Activated CD4-positive, alpha-beta T cell treated with anti-CD3 and anti-CD28 coated beads for 4 hours (primary cell): ENCODE results near the gene TRIM10.

ENCODE experiments used
- DNase-seq, 2 donors: peaks; one replicate each; pipeline ENCODE4 v3.0.0-alpha.2; 2020

TRIM10 gene, protein sequence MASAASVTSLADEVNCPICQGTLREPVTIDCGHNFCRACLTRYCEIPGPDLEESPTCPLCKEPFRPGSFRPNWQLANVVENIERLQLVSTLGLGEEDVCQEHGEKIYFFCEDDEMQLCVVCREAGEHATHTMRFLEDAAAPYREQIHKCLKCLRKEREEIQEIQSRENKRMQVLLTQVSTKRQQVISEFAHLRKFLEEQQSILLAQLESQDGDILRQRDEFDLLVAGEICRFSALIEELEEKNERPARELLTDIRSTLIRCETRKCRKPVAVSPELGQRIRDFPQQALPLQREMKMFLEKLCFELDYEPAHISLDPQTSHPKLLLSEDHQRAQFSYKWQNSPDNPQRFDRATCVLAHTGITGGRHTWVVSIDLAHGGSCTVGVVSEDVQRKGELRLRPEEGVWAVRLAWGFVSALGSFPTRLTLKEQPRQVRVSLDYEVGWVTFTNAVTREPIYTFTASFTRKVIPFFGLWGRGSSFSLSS

DNA sequence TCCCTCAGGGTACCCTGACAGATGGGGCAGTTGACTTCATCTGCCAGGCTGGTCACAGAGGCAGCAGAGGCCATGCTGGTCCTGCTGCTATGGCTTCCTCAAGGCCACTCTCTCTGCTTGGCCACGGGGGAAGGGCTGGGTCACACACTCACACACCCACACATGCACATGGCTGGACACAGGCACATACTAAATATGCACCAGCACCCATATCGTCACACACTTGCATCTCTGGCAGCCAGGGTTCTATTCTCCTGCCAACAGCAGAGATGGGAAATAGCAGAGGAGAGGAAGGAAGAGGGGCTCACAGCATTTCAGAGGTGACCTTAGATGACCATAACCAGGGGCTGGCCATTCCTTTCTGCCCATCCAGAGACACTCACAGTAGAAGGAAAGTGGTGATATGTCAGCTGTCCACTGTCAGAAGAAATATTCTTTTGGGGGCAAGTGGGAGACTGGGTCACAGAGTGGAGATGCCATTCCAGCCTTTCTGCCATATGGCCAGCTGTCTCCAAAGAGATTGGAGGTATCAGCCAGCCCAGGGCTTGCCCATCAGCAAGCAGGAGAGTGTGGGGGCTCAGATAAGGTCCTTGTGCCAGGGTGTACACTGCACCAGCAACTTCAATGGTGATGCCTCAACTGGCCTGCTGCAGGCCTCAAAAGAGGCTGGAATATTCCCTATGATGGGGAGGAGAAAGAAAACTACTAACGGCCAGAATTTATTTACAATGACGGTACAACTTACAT is at the start of gene TRIM10:
Gene TRIM10 (minus strand): TSS at position 427 of the 747 bp plus-strand sequence. CDS start 353 bp downstream, at position 74.
- DNase-seq = no peak

DNA sequence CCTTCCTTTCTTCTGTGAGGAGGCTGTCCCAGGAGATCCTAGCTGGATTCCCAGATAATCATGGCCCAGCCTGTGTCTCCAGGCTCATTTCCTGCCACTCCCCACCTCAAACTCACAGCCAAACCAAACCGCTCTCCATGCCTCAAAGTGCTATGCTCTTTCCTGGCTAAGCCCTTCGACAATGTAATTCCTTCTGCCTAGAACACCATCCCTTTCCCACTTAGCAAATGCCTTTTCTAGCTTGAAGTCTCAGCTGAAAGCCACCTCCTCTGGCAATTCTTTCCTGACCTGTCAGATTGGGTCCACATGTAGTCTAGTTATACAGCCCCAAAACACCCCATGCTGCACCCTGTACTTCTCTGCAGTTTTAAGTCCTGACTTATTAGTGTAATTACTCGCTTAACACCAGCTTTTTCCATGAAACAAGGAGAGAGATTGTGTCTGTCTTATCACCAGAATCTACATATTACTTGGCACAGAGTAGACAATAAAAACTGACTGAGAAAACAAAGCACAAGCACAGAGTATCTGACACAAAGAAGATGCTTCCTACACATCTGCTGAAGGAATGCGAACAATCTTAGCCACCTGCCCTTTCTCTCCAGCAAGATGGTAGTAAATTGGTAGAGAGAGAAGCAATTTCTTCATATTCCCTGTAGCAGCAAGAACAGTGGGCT is 46.7 kb upstream of the TRIM10 start:
- no peak for DNase-seq

DNA sequence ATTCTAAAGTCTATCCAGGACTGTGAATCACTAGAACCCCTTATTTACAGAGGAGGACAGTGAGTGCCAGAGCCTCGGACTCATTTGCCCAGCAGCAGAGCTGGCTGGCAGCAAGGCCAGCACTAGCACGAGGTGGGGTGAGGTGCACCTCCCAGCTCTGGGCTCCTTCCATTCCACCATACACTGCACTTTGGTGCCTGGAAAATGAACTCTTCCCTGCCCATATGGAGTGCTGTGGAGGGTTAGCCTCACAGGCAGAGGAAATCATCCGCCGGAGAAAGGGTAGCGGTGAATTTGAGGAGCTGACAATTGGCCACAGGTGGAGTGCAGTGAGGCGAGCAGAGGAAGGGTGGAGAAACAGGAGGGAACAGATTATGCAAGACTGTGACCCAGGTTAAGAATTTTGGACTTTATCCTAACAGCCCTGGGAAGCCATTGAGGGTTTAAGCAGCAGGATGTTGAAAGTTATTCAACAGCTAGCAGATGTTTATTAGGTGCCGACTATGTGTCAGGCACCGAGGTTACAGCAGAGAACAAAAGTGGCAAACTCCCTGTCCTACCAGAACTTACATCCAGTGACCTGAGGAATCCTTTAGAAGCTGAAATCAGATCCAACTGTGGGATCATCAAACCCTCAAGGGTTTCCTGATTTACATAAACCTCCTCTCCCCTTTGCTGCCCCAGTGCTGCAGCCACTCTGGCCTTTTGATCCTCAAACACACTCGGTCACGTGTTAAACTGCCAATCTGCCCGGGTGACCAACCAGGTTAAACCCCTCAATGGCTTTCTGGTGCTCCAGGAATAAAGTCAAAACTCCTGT is 46.0 kb upstream of the TRIM10 start:
- no peak for DNase-seq

DNA sequence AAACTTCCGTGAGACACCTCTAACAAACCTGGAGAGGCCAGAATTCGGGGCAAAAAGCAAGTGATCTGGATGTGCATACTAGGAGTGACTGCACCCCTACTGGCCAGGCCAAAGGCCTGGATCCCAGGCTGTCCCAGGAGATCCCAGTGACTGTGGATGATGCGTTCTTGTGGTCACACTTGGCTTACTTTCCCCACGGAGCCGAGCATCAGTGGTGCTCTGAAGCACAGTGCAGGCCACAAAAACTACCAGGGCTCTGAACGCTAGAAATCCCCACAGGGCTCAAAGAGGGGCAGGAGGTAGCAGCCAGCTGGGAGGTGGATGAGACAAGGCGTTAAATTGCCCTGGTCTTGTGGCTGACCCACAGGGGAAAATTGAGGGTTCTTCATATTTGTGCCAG is 45.1 kb upstream of the TRIM10 start:
- DNase-seq = no peak

DNA sequence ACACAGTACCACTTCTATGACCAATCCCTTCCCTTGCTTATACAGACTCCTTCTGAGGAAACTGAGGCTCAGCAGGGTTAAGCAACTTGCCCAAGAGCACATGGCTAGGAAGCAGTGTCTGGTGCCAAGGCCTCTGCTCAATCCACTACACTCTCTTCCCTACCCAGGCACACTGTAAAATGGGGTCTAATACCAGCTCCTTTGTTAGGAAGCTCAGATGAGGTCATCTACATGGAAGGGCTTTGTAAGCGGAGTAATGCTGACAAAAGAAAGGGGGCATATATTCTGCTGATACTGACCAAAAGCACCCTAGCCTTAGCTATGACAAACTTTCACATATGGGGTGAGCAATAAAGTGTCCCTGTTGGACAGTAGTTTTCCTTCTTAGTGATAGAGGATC is 43.1 kb upstream of the TRIM10 start:
- DNase-seq = no peak

DNA sequence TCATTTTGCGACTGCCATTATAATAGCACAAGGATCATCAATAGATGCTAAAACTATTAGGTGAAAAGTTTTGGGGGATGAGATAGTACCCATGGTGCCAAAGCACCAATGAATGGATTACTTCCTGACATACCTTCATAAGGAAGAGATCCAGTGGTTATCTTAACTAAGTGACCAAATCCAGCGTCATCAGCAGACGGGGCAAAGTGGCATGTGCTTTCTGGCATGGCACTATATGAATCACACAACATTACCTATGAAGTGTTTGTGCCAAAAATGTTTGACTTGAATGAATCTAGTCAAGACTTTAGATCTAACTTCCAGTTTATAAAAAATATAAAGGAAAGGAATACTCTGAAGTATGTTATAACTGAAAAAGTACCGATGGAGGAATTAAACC is 41.4 kb upstream of the TRIM10 start:
- no peak for DNase-seq

DNA sequence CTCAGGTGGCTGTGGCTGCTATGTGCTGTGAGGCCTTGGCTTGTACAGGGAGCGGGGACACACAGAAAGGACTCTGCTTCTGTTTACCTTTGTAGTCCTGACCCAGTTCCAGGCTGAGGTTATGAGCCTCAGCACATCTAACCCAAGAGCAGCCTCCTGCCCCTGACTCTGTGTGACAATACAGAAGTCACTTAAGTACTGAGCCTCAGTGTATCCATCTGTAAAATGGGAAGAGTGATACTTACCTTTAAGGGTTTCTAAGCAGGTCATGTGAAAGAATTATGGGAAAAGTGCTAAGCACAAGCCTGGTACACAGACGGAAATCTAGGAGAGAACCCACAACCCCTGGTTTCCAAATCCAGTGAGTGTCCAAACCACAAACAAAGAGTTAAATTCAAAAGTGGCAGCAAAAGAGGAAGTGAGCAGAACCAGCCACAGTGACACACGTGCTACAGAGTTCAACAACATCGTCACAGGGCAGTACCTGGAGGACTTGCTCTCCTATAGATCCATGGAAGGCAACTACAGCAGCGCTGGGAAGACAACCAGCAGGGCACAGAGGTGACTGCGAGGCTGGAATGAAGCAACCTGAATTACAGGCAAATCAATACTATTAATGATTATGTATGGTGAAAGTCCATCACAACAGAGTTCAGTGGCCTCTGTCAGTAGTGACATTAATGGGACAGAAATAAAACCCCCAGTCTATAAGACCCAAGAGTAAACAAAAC is 39.7 kb upstream of the TRIM10 start:
- DNase-seq = no peak

DNA sequence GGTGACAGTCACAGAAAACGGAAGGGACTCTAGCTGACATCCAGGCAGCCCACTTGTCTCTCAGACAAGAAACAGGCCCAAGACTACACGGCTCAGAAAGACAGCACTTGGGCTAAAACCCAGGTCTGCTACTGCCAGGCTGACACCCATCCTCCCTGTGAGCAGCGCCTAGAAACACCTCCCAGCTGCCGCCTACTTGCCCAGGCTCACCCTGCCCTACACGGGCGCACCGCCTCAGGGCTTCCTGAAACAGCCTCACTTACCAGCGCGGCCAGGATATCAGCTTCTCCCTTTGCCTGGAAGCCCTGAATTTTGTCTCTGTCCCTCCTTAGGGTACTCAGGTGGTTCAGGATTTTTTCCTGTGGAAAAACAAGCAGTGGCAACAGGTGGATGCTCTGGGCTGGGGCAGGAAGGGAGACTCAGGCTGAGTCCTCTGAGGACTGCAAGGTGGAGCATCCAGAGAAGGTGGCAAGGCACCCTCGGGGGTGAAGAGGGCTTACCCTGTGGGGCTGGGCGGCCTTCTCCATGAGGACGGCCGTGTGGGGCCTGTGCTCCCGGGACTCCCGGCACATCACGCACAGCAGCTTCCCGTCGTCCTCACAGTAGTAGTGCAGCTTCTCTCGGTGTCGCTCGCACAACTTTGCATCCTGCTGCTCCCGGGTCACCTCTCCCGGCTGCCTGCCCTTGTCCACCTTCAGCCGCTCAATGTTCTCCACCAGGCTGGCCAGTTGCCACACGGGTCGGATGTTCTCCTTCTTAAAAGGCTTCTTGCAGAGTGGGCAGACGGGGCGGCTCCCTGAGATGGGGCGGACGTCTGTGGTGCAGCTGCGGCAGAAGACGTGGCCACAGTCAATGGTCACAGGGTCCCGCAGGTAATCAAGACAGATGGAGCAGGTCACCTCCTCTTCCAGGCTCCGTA is 37.4 kb upstream of the TRIM10 start:
- no peak for DNase-seq

DNA sequence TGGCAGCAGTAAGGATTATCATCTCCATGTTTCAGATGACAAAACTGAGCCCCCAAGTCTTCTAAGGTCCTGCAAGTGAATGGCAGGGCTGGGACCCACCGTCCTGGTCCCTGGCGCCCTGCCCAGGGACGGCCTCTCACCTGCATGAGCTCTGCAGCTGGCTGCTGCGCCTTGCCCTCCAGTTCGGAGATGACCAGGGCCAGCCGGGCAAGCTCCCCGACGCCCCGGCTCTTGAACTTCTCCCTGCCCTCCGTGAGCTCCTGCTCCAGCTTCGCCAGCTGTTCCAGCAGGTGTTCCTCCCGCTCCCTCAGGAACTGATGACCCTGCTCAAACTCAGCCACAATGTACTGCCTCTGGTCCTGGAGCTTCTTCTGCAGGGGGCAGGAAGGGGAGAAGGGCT is 35.4 kb upstream of the TRIM10 start:
- DNase-seq = no peak

DNA sequence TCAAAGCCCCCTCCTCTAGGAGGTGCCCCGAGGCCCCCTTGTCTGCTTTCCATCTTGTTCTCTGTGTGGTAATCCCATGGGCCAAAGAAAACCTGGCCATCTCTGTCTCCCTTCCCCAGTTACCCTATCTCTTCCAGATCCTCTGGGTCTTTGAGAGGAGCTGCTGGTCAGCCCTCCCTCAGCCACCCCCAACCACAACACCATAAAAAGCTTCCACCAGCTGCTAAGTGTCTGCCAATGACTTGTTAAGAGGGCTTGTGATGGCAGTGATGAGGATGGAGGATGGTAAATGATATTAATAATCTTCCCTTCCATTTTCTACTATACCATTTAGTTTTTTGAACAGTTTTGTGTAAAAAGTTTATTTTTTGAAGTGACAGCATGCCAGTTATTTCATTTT is 34.9 kb upstream of the TRIM10 start:
- DNase-seq = no peak

DNA sequence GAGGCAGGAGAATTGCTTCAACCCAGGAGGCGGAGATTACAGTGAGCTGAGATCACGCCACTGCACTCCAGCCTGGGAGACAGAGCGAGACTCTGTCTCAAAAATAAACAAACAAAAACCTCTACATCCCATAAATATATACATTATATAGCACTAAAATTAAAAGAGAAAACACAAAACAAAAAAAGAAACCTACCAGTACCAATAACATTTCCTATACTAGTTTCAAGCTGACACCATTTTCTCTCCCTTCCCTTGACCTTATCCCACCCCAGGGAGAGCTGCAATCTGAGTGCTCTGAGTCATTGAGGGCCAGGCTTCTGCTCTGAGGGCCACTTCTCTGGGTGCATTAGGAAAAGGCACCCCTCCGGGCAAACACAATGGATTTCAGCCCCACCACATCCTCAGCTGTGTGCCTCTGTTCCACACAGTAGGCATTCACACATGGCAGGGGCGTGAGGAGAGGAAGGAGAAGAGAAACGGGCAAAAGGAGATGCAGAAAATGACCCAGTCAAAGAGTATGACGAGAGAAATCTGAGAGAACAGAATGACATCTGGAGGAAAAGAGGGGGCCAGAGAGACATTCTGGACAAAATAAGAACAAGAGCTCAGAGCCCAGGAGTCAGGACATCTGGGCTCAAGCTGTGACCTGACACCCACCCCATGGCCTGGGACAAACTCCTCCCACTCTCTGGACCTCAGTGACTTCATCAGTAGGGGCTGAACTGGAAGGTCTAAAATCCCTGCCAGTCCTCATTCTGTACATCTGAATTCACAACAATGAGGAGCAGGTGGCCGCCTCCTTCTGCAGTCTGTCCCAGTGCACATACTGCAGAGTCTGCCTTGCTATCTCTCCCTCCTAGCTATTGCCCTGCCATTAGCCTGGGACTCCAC is 34.0 kb upstream of the TRIM10 start:
- no peak for DNase-seq

DNA sequence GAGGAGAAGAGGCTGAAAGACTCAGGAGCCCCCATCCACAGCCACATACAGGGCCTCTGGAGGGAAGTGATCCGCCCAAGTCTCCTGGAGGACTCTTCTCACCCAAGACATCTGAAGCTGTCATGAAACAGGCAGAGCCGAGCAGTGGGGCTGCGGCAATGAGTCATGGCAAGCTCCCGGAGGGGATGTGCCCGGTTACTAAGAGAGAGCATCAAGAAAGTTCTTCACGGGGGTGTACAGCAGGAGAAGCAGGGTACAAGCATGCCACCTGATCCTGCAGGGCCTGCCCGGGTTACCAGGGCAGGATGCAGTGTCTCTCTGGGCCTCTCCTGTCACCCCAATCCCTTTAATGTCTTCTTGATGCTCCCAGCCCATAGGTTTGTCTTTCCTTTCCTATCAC is 31.1 kb upstream of the TRIM10 start:
- no peak for DNase-seq

DNA sequence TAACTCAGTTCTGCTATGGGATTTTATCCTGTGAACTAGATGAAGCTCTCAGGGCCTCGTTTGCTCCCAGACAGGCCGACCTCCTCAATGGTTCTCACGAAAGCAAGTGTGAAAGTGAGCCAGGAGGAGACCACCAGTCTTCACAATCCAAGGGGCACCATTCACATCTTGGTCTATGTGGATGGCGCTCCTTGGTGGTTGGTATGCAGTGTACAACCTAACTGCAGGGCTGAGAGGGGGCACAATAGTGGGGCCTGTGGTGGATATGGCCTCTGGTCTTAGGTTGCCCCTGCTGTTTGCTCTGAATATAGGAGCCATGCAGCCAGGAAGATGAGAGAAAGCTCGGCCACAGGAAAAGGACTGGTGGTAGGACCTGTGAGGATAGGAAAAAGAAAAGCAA is 27.5 kb upstream of the TRIM10 start:
- DNase-seq = no peak

DNA sequence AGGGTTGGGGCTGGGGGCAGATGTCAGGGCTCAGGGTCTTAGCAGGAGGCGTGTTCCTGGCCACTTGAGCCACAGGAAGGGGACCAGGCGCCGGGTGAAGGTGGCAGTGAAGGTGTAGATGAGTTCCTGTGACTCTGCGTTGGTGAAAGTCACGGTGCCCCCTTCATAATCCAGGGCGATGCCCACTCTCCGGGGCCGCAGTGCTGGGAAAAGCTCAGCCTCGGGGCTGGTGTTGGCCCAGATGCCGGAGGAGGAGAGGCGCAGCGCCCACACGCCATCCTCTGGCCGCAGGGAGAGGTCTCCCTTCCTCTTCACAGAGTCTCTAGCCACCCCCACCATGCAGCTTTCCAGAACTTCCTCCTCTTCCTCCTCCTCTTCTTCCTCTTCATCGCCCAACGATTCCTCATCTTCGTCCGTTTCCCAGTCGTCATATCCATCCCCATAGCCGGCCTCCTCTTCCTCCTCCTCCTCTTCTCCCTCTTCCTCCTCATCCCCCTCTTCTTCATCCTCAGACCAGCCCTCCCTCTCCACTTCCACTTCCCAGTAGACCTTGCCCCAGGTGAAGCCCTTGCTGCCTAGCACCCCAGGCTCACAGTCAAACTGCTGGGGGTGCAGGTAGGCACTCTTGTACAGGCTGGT is 25.0 kb upstream of the TRIM10 start:
- no peak for DNase-seq

DNA sequence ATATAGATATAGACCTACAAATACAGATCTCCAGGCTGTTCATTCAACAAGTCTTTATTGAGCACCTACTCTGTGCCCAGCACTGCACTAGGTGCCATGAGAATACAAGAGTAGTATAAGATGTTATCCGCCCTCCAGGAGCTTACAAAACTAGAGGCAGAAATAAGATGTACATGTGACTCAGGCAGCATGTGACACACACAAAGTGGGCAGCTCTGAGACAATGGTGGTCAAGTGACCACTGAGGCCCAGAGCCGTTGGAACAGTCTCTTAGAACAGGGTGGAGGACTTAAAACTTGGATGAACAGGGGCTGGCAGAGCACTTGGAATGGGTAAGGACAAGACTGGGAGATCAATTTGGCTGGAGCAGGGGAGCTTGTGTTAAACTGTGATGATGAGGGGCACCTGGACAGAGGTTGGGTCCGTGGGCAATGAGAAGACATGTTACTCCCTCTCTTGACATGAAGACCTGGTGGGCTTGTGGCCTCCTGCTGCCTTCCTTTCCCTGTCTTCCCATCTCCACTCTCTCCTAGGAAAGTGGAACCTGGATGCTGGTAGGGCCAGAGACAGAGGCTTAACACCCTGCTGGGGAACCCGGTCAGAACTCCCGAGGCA is 23.5 kb upstream of the TRIM10 start:
- no peak for DNase-seq

DNA sequence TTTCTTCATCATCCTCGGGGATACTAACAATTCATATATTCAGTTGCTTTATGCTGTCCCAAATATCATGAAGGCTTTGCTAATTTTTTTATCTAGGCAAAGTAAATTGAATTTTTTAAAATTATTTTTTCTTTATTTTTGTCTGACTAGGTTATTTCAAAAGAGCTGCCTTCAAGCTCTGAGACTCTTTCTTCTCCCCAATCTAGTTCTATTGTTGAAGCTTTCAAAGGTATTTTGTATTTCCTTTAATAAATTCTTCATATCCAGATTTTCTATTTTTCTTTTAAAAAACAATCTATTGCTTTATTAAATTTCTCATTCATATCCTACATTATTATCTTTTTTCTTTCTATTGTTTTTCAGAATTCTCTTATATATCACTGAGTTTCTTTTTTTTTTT is 19.1 kb upstream of the TRIM10 start:
- DNase-seq = no peak

DNA sequence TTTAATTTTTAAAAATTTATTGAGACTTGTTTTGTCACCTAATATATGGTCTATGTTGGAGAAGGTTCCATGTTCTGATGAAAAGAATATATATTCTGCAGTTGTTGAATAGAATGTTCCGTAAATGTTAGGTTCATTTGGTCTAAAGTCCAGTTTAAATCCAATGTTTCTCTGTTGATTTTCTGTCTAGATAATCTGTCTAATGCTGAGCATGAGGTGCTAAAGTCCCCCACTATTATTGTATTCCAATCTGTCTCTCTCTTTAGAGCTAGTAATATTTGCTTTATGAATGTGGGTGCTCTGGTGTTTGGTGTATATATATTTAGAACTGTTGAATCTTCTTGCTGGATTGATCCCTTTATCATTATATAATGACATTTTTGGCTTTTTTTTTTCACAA is 17.8 kb upstream of the TRIM10 start:
- no peak for DNase-seq

DNA sequence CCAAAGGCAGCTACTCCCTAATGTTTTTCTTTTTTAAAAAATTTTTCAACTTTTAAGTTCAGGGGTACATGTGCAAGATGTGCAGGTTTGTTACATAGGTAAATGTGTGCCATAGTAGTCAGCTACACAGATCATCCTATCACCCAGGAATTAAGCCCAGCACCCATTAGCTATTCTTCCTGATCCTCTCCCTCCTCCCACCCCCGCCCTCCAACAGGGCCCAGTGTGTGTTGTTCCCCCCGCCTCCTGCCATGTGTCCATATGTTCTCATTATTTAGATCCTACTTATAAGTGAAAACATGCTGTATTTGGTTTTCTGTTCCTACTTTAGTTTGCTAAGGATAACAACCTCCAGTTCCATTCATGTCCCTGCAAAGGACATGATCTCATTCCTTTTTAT is 14.8 kb upstream of the TRIM10 start:
- no peak for DNase-seq

DNA sequence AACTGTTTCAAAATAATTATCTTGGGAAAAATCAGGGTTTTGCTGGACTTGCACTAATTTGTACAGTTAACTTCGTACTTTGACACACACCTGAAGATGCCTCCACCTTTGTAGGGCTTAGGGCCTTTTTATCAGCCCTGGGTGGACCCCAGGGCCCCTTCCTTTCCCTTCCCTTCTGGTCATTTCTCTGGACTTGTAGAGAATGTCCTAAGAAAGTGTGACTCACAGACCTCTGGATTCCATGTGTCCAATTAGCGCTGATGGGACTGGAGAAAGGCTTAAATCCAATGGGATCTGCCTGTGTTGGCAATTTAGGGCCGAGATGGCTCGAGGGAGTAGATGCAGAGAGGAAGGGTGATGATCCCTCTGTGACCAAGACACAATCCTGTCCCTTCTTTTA is 11.7 kb upstream of the TRIM10 start:
- no peak for DNase-seq
